Glutamatergic neuron (in vitro differentiated cells): Measurements from ENCODE around the gene P2RX3. TPM values are rescaled to one million over a fixed set of nuclear protein-coding genes. Genes with fewer than 3 reads are reported as not detected.
A peak's percentile ranks its signal among the peaks of the same experiment; 100 is the strongest.

ENCODE experiments used
- DNase-seq: peaks from one replicate; pipeline ENCODE4 v3.0.0; 2022
- H3K27ac Mint-ChIP-seq: one replicate; pipeline ENCODE4 v1.8.0; 2020; ENCODE audit warnings: mild to moderate bottlenecking, mixed read lengths, inconsistent platforms; ENCODE audit not compliant: unreplicated experiment
- H3K27me3 Mint-ChIP-seq: one replicate; pipeline ENCODE4 v1.8.0; 2020; ENCODE audit warnings: mild to moderate bottlenecking, moderate library complexity, mixed read lengths, inconsistent platforms; ENCODE audit not compliant: unreplicated experiment
- H3K36me3 Mint-ChIP-seq: one replicate; pipeline ENCODE4 v1.8.0; 2020; ENCODE audit warnings: mild to moderate bottlenecking, mixed read lengths, inconsistent platforms; ENCODE audit not compliant: unreplicated experiment
- H3K4me1 Mint-ChIP-seq: one replicate; pipeline ENCODE4 v1.8.0; 2020; ENCODE audit warnings: mild to moderate bottlenecking, low read depth, mixed read lengths, inconsistent platforms; ENCODE audit not compliant: unreplicated experiment
- H3K4me3 Mint-ChIP-seq: one replicate; pipeline ENCODE4 v1.8.0; 2020; ENCODE audit warnings: mild to moderate bottlenecking, mixed read lengths, inconsistent platforms; ENCODE audit not compliant: unreplicated experiment
- H3K9me3 Mint-ChIP-seq: one replicate; pipeline ENCODE4 v1.8.0; 2020; ENCODE audit warnings: mild to moderate bottlenecking, moderate library complexity, mixed read lengths, inconsistent platforms; ENCODE audit not compliant: unreplicated experiment
- CTCF ChIP-seq: fragments of 200-600 bp; sonication (generic); IDR thresholded peaks from one replicate; pipeline ENCODE4 v1.5.0; 2021; ENCODE audit not compliant: partially characterized antibody, unreplicated experiment
- total RNA-seq: library from RNA; stranded (reverse); fragmentation: NEBNext Ultra II Directional; extraction: Animal tissue kit (Norgen Biotek cat#: 25700); gene quantifications from one replicate; pipeline ENCODE4 v1.2.1, GENCODE V29; 2021; ENCODE audit not compliant: unreplicated experiment

P2RX3 gene
- total RNA-seq, 1 donor from 2014 or later = 496 TPM

GRCh38 chr11:57368845-57369232 lies 30.7 kb downstream of the P2RX3 start:
- Mint-ChIP-seq H3K4me3 (no peak overlapping the region), H3K4me1 (peaks cover 6% of the 10 kb centered on the region), H3K9me3 (peaks cover 20% of the 10 kb centered on the region), H3K27me3 (peaks cover 19% of the 10 kb centered on the region), H3K27ac (no peak overlapping the region), H3K36me3 (peaks cover 24% of the 10 kb centered on the region)
- no peak for DNase-seq
- no peak for TF ChIP-seq CTCF

- Mint-ChIP-seq H3K4me3 (no peak overlapping the region), H3K36me3 (peaks cover 16% of the 10 kb centered on the region), H3K4me1 (peaks cover 4% of the 10 kb centered on the region), H3K9me3 (peaks cover 22% of the 10 kb centered on the region), H3K27me3 (peaks cover 19% of the 10 kb centered on the region), H3K27ac (no peak overlapping the region)
- TF ChIP-seq CTCF = no peak
- no peak for DNase-seq
Observed at GRCh38 chr11:57370251-57370650, 32.1 kb downstream of the P2RX3 start.

GRCh38 chr11:57370941-57371340 lies 32.8 kb downstream of the P2RX3 start:
- Mint-ChIP-seq H3K4me1 (peaks cover 4% of the 10 kb centered on the region), H3K27ac (no peak overlapping the region), H3K36me3 (peaks cover 10% of the 10 kb centered on the region), H3K27me3 (peaks cover 18% of the 10 kb centered on the region), H3K9me3 (peaks cover 19% of the 10 kb centered on the region), H3K4me3 (no peak overlapping the region)
- TF ChIP-seq CTCF = no peak
- no peak for DNase-seq

GRCh38 chr11:57373146-57373545 lies 35.0 kb downstream of the P2RX3 start:
- Mint-ChIP-seq H3K4me1 (peaks cover 6% of the 10 kb centered on the region), H3K27ac (peak overlapping the region; percentile 11), H3K4me3 (no peak overlapping the region), H3K36me3 (no peaks in the 10 kb centered on the region), H3K27me3 (peaks cover 20% of the 10 kb centered on the region), H3K9me3 (peaks cover 23% of the 10 kb centered on the region)
- no peak for TF ChIP-seq CTCF
- DNase-seq = no peak

- Mint-ChIP-seq H3K4me3 (no peak overlapping the region), H3K9me3 (peaks cover 23% of the 10 kb centered on the region), H3K27me3 (peaks cover 27% of the 10 kb centered on the region), H3K4me1 (peaks cover 6% of the 10 kb centered on the region), H3K27ac (no peak overlapping the region), H3K36me3 (no peaks in the 10 kb centered on the region)
- no peak for DNase-seq
- no peak for TF ChIP-seq CTCF
Observed at GRCh38 chr11:57374966-57375365, 36.8 kb downstream of the P2RX3 start.
